Uterus (tissue), 4 donors: ENCODE results near the gene EYS. TPM values are rescaled to one million over a fixed set of nuclear protein-coding genes. Genes with fewer than 3 reads are reported as not detected.

Experiments
- DNase-seq, 2 donors: peaks; one replicate each; pipeline ENCODE4 v3.0.0-alpha.2; 2019 to 2020
- H3K27ac ChIP-seq, 2 donors: fragments of 200-600 bp; sonication (generic); 1 replicate in 1 of 2; 2 replicates in 1 of 2; pipeline ENCODE4 v1.5.1; 2016 to 2018
- H3K27me3 ChIP-seq, 2 donors: fragments of 200-600 bp; sonication (generic); one replicate each; pipeline ENCODE4 v1.5.1; 2018 to 2019; ENCODE audit warnings: control low read depth in 1 of 2
- H3K36me3 ChIP-seq, 2 donors: fragments of 200-600 bp; sonication (generic); one replicate each; pipeline ENCODE4 v1.5.1; 2019; ENCODE audit warnings: control low read depth in 1 of 2
- H3K4me1 ChIP-seq, 2 donors: fragments of 200-600 bp; sonication (generic); one replicate each; pipeline ENCODE4 v1.5.1; 2018 to 2019; ENCODE audit warnings: control low read depth in 1 of 2
- H3K4me3 ChIP-seq, 2 donors: fragments of 200-600 bp; sonication (generic); 1 replicate in 1 of 2; 2 replicates in 1 of 2; pipeline ENCODE4 v1.5.1; 2018 to 2019; ENCODE audit warnings: mild to moderate bottlenecking in 1 of 2
- H3K9me3 ChIP-seq, 2 donors: fragments of 200-600 bp; sonication (generic); one replicate each; pipeline ENCODE4 v1.5.1; 2019; ENCODE audit warnings: control low read depth in 1 of 2
- CTCF ChIP-seq, 4 experiments: fragments of 200-600 bp in 2 of 4; fragments of 450-650 bp in 2 of 4; sonication (generic) in 2 of 4; IDR thresholded peaks; one replicate each; pipeline ENCODE4 v1.5.1; 2016 to 2019; ENCODE audit warnings: antibody characterized with exemption in 4 of 4, mild to moderate bottlenecking in 2 of 4, moderate library complexity in 1 of 4
- POLR2A ChIP-seq, 2 donors: fragments of 450-650 bp; IDR thresholded peaks; one replicate each; pipeline ENCODE4 v1.6.1; 2016; ENCODE audit warnings: antibody characterized with exemption in 2 of 2, mild to moderate bottlenecking in 1 of 2, moderate library complexity in 1 of 2
- intact Hi-C: fragments of 100-400 bp; cut with DNase I; formaldehyde crosslinking; loops from one replicate; pipeline ENCODE4 v1.15.1; 2023; ENCODE audit warnings: low total_unique reads
- total RNA-seq, 4 donors: library from RNA; depleted of rRNA in 3 of 4; stranded (reverse); fragments of >200 nt in 3 of 4; gene quantifications; one replicate each; pipeline versions ENCODE4 v1.1.0 to v1.2.4, GENCODE V29; 2014 to 2023
- donor health status: DM: yes; HTN: yes; CAD: no.

EYS gene
- total RNA-seq, 4 donors from 2014 or later, result 1.3 TPM; not detected in 3

DNA sequence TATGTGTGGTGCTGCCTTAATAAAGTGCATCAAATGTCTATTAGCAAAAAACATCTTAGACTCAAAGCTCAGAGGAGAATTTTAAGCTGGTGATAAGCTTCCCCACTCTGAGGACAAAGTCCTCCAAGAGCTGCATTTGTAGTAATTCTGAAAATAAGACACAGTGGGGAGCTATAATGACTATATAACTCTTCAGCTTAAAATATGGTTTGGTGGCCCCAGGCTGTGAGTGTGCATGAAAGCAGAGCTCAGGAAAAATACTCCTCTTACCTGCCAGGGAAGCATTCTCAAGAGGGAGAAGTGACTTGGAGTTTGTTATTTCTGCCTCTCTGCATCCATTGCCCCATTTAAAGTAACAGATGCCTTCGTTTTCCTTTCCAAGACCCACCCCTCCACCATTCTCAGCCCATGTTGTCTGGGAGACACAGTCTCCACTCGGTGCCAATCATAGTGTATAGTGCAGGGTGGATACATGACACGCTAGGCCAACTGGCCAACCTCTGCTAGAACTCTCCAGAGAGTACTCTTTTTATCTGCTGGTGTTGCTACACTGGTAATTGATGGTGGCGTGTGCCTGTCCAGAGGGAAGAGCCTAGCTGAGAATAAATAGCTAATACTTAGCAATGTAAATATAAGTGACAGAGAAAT lies 1842.2 kb downstream of the EYS start:
- Histone ChIP-seq H3K4me3 (no peak overlapping the region), H3K36me3 (no peaks in the 10 kb centered on the region), H3K9me3 (no peaks in the 10 kb centered on the region), H3K27me3 (no peaks in the 10 kb centered on the region), H3K27ac (no peak overlapping the region), H3K4me1 (no peaks in the 10 kb centered on the region)
- TF ChIP-seq CTCF (IDR thresholded peaks at IDR 0.05) (no peak), POLR2A (IDR thresholded peaks at IDR 0.05) (no peak)
- DNase-seq, result no peak
- intact Hi-C loops, result no loop called here

DNA sequence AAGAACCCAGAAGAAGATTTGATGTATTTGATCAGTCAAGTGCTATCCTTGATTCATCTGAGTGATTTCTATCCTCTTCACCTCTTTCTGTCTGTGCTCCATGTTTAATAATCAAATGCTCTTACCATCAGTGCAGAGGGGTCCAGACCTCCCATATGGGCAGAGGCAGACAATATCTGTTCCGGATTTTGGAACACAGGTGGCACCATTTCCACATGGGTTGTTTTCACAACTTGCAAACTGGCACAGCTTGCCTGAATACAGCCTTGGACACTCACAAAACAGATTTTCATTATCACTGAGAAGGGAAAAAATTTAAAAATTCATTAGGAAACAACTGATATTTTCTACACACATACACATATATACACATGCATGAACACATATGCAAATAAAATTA lies 1843.0 kb downstream of the EYS start:
- TF ChIP-seq POLR2A (IDR thresholded peaks at IDR 0.05) (no peak), CTCF (IDR thresholded peaks at IDR 0.05) (no peak)
- no peak for DNase-seq
- H3K4me3 ChIP-seq, result no peak overlapping the region
- H3K9me3 ChIP-seq, result no peaks in the 10 kb centered on the region
- H3K27ac ChIP-seq, result no peak overlapping the region
- H3K36me3 ChIP-seq, result no peaks in the 10 kb centered on the region
- H3K27me3 ChIP-seq, result no peaks in the 10 kb centered on the region
- intact Hi-C loops, result no loop called here
- no peaks in the 10 kb centered on the region for H3K4me1 ChIP-seq

GRCh38 chr6:63862486-63863198 lies 1844.4 kb downstream of the EYS start:
- no peak for DNase-seq
- Histone ChIP-seq H3K4me1 (no peaks in the 10 kb centered on the region), H3K27ac (no peak overlapping the region), H3K9me3 (no peaks in the 10 kb centered on the region), H3K4me3 (no peak overlapping the region), H3K36me3 (no peaks in the 10 kb centered on the region), H3K27me3 (no peaks in the 10 kb centered on the region)
- intact Hi-C loops, result no loop called here
- no peak for TF ChIP-seq CTCF (IDR thresholded peaks at IDR 0.05)
- no peak for TF ChIP-seq POLR2A (IDR thresholded peaks at IDR 0.05)

GRCh38 chr6:63859528-63859927 lies 1847.5 kb downstream of the EYS start:
- TF ChIP-seq CTCF (IDR thresholded peaks at IDR 0.05) (no peak), POLR2A (IDR thresholded peaks at IDR 0.05) (no peak)
- Histone ChIP-seq H3K9me3 (no peaks in the 10 kb centered on the region), H3K27ac (no peak overlapping the region), H3K4me3 (no peak overlapping the region), H3K27me3 (no peaks in the 10 kb centered on the region), H3K36me3 (no peaks in the 10 kb centered on the region), H3K4me1 (no peaks in the 10 kb centered on the region)
- intact Hi-C loops, result no loop called here
- DNase-seq, result no peak

DNA sequence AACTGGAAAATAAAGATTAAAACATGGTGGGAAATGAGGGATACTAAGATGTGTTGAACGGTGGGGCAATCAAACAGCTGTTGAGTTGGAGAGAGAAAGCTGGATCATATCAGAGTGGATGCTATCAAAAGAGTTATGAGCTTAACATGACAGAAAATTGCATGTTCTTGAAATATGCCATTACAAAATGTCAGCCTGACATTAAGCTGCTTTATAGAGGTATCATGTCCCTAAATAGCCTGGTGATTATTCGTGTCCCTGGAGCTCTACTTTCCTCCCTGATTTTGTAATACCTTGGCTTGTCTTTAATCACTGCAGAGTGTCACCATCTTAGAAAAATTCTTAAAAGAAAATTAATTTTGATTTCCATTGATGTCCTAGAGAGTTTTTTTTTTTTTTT lies 1848.3 kb downstream of the EYS start:
- intact Hi-C loops, result no loop called here
- H3K27me3 ChIP-seq, result no peaks in the 10 kb centered on the region
- no peaks in the 10 kb centered on the region for H3K4me1 ChIP-seq
- H3K36me3 ChIP-seq, result no peaks in the 10 kb centered on the region
- TF ChIP-seq CTCF (IDR thresholded peaks at IDR 0.05) (no peak), POLR2A (IDR thresholded peaks at IDR 0.05) (no peak)
- no peak overlapping the region for H3K4me3 ChIP-seq
- no peaks in the 10 kb centered on the region for H3K9me3 ChIP-seq
- no peak overlapping the region for H3K27ac ChIP-seq
- DNase-seq, result no peak
